ENCODE measurements around the gene MACROD1.

MACROD1 gene

GRCh38 chr11:63998558-63999348 is 167.2 kb downstream of the MACROD1 start:
- CTCF ChIA-PET: interaction anchor here (1.1 to 13.1 kb wide), 10 partner anchors 8 to 305 kb away, joined by 3 to 591 read pairs (median 20); partner anchors contain the start of genes MARK2 and OTUB1
- POLR2A ChIA-PET: interaction anchor here (1.9 kb wide), 1 partner anchor 149 kb away, joined by 6 read pairs; no protein-coding TSS in a partner anchor

GRCh38 chr11:63997801-63998337 is 168.0 kb downstream of the MACROD1 start:
- CTCF ChIA-PET: interaction anchor here (1.0 to 13.1 kb wide), 4 partner anchors 14 to 160 kb away, joined by 3 to 591 read pairs (median 16); partner anchors contain the start of gene MARK2
- H3K4me3 ChIP-seq (ENCODE audit: low read depth, low read length): no peak overlapping the region
- POLR2A ChIA-PET: no interaction called here
- no peak for DNase-seq (ENCODE audit: low read depth, low spot score)
- no peak for TF ChIP-seq CTCF (IDR thresholded peaks at IDR 0.05; ENCODE audit: insufficient read depth, low read length, missing control alignments)

More at GRCh38 chr11:63998558-63999348, 167.2 kb downstream of the MACROD1 start:
- DNase-seq (ENCODE audit: low read depth, low spot score): no peak
- H3K4me3 ChIP-seq (ENCODE audit: low read depth, low read length): no peak overlapping the region
- no peak for TF ChIP-seq CTCF (IDR thresholded peaks at IDR 0.05; ENCODE audit: insufficient read depth, low read length, missing control alignments)

- no peak overlapping the region for H3K4me3 ChIP-seq (ENCODE audit: low read depth, low read length)
- TF ChIP-seq CTCF (IDR thresholded peaks at IDR 0.05; ENCODE audit: insufficient read depth, low read length, missing control alignments): no peak
- ChIA-PET POLR2A (no interaction called here), CTCF (interaction anchor here (1.0 to 13.1 kb wide), 3 partner anchors 13 to 152 kb away, joined by 3 to 591 read pairs (median 3); no protein-coding TSS in a partner anchor)
- no peak for DNase-seq (ENCODE audit: low read depth, low spot score)
Observed at GRCh38 chr11:63997104-63997700, 168.7 kb downstream of the MACROD1 start.

GRCh38 chr11:63996512-63996911 is 169.4 kb downstream of the MACROD1 start:
- TF ChIP-seq CTCF (IDR thresholded peaks at IDR 0.05; ENCODE audit: insufficient read depth, low read length, missing control alignments): no peak
- POLR2A ChIA-PET: no interaction called here
- no peak overlapping the region for H3K4me3 ChIP-seq (ENCODE audit: low read depth, low read length)
- CTCF ChIA-PET: interaction anchor here (1.1 to 2.8 kb wide), 2 partner anchors 154 to 169 kb away, joined by 3 to 33 read pairs; partner anchors contain the start of gene MACROD1
- no peak for DNase-seq (ENCODE audit: low read depth, low spot score)

GRCh38 chr11:63993993-63994392 is 171.9 kb downstream of the MACROD1 start:
- no peak for DNase-seq (ENCODE audit: low read depth, low spot score)
- ChIA-PET POLR2A (no interaction called here), CTCF (interaction anchor here (1.6 to 2.8 kb wide), 2 partner anchors 15 to 156 kb away, joined by 3 to 33 read pairs; no protein-coding TSS in a partner anchor)
- H3K4me3 ChIP-seq (ENCODE audit: low read depth, low read length): no peak overlapping the region
- no peak for TF ChIP-seq CTCF (IDR thresholded peaks at IDR 0.05; ENCODE audit: insufficient read depth, low read length, missing control alignments)

GRCh38 chr11:63993100-63993499 is 172.8 kb downstream of the MACROD1 start:
- no peak for DNase-seq (ENCODE audit: low read depth, low spot score)
- CTCF ChIA-PET: interaction anchor here (0.5 to 4.5 kb wide), 3 partner anchors 8 to 40 kb away, joined by 3 to 49 read pairs (median 4); no protein-coding TSS in a partner anchor
- POLR2A ChIA-PET: no interaction called here
- no peak overlapping the region for H3K4me3 ChIP-seq (ENCODE audit: low read depth, low read length)
- TF ChIP-seq CTCF (IDR thresholded peaks at IDR 0.05; ENCODE audit: insufficient read depth, low read length, missing control alignments): no peak
